Heart left ventricle (tissue), 13 donors: ENCODE data around the gene SLC24A4.

Experiments
- CTCF ChIP-seq, 12 donors: fragments of 200-600 bp; sonication (generic) in 4 of 12; IDR thresholded peaks; one replicate each; pipeline versions ENCODE4 v1.5.0 to v1.8.0; 2018 to 2022; ENCODE audit warnings: antibody characterized with exemption in 12 of 12, mild to moderate bottlenecking in 5 of 12
- POLR2A ChIP-seq, 2 donors: fragments of 450-650 bp; IDR thresholded peaks; one replicate each; pipeline ENCODE4 v1.6.1; 2017; ENCODE audit warnings: antibody characterized with exemption in 2 of 2, mild to moderate bottlenecking in 2 of 2, moderate library complexity in 2 of 2
- donor health status: ischemic (EF 13 %, LVEDD 7.1; RV severe dilation, severe dysfunction).
- donor health status: DM: no; HTN: yes; CAD: no.
- donor health status: DM: no; HTN: no; CAD: no.
- donor health status: ischemic (EF 25% LVEDD 6.9; RV normal size, moderate dysfunction).
- donor health status: ischemic (EF 25% LVEDD 5.7; RV mildly dilated, moderate dysfunction).
- donor health status: ischemic (EF 35%, LVEDD 5.7; RV mildly dilated, moderate dysfunction).
- donor health status: nonischemic (EF 11% LVEDD 7.7; RV severe dilation, severe dysfunction).
- donor health status: DM: yes; HTN: yes; CAD: no.
- donor health status: PGD.
- donor health status: ischemic (EF 29% LVEDD 5.4; RV normal size, mild dysfunction).
- donor health status: nonischemic (EF 23%, LVEDD 6.1; RV moderate dilation, normal function).

DNA sequence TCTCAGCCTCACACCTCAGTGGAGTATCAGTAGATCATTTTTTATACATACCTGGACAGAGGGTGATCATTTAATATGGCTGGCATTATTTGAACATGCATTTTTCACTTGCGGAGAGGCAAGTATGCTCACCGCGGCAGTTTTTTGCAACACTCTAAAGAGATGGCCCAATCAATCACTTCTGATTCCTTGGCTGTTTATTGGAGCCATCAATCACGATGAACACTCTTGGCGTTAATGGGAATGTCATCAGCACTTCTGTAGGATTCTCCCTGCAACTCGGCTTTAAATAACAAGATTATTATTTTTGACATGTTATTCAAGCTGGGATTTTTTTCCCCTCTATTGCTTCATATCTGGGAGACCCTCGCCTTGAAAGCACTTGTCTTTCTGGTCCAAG, 46.9 kb upstream of the SLC24A4 start:
- TF ChIP-seq CTCF (IDR thresholded peaks at IDR 0.05), result no peak
- TF ChIP-seq POLR2A (IDR thresholded peaks at IDR 0.05), result no peak
